GM18526 (cell line): ENCODE data around the gene BEST4.
A peak's percentile ranks its signal among the peaks of the same experiment; 100 is the strongest.

Source experiments
- POLR2A ChIP-seq: IDR thresholded peaks from 3 replicates; pipeline ENCODE4 v1.6.1; 2011; ENCODE audit not compliant: insufficient read length; ENCODE audit errors: extremely low read depth

BEST4 gene

DNA sequence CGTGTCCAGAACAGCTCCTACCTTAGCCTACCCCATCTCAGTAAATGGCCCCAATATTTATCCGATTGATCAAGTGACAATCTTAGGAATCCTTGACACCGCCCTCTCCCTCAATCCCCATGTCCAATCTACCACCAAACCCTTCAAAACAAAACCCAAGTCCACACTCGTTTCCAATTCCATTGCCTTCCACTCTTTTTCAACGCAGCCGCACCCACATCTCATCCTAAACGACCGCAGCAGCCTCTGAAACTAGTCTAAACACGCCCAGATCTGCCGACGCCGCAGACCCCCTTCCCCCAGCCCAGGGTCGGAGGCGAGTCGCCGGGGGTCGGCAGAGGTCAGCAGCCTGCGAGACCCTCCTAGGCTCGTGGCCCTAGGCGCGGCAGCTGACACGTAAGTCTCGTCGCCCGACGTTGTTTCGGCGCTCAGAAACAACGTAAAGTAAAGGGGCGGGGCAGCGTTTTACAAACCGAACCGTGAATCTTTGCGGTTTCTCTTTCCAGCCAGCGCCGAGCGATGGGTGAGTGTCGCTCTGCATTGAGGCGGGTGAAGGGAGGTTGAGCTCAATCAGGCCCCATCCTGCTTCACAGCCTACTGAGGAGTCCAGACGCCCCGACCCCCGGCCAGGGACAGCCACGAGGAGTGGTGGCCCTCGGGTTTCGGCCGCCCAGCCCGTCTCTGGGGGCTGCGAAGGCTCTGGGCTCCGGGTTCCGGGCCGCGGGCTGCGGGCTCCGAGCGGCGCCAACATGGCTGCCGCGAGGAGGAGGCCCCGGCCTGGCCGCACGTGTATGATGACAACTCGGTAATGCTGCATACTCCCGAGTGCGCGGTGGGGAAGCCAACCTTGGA lies 12.7 kb downstream of the BEST4 start, which contains the start of gene RPS8:
Gene RPS8 (plus strand): TSS at position 463 of the 852 bp plus-strand sequence. CDS start 57 bp downstream, at position 520.
- TF ChIP-seq POLR2A = peak; percentile 99

DNA sequence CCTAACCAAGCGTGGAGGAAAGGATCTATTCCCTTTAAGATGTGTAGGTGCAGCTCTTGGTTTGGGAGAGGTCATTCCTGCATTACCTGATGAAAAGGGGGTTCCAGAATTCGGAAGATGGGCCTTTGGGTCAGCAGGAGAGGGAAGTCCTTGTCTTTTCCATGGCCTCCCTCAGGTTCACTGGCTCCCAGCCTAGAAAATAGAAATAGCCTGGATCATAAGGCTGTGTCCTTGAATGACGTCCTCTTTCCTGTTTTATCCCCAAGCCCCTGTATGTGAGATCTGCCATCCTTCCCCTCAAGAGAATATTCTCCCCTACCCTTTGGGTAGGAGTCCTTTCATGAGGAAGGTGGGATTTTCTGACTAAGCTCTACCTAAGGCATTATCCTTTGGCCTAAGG lies 27.1 kb downstream of the BEST4 start:
- no peak for TF ChIP-seq POLR2A

GRCh38 chr1:44759077-44759476 lies 28.9 kb downstream of the BEST4 start:
- TF ChIP-seq POLR2A = no peak

- no peak for TF ChIP-seq POLR2A
These were observed 30.6 kb downstream of the BEST4 start for GRCh38 chr1:44757420-44757819.

DNA sequence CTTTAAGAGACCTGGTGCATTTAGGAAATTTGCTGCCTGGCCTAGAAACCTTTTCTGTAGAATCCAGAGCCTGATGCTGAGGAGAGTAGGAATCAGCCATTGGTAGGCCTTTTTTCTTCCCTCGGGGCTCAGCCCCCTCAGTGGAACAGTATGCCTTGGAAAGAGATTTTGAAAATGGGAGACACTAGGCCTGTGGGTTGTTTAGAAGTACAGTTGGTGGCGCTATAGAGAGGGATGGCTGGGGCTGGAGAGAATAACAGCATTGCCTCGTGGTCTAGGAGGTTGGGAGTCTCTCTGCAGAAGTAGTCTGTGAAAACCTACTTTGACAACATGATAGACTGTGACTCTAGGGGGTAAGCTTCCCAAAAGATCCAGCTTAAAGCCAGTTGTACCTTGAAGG lies 40.1 kb downstream of the BEST4 start:
- no peak for TF ChIP-seq POLR2A

- TF ChIP-seq POLR2A = no peak
These were observed 44.8 kb downstream of the BEST4 start for GRCh38 chr1:44743211-44743610.

GRCh38 chr1:44740179-44740617 lies 47.8 kb downstream of the BEST4 start:
- no peak for TF ChIP-seq POLR2A

DNA sequence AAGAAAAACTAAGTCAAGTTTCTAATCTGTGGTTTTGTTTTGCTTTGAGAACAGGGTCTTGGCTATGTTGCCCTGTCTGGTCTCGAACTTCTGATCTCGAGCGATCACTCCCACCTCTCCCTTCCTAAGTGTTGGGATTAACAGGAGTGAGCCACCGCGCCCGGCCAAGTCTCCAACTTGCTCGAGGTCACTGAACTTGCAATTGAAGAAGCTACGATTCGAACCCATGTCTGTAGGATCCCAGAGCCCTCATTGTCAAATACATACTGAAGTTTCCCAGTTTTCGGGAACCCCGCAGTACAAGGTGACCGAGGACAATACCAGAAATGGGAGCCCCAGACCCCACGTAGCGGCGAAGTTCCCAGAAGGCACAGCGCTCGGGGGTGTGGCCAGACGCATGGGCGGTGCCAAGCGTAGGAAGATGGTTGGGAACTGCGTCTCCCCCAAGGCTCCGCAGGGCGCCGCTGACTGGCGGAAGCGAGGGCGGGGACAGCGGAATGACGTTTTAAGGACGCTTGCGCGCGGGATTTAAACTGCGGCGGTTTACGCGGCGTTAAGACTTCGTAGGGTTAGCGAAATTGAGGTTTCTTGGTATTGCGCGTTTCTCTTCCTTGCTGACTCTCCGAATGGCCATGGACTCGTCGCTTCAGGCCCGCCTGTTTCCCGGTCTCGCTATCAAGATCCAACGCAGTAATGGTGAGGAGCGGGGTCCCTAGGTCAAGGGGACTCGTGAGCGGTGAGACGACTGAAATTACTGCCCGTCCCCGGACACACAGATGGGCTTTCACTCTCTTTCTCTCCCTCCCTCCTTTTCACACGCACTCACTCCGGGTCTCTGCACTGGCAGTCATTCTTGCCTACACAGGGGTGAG lies 48.4 kb downstream of the BEST4 start, which contains the start of gene KIF2C:
Gene KIF2C (plus strand): TSS at position 531 of the 872 bp plus-strand sequence. CDS start 96 bp downstream, at position 627.
- TF ChIP-seq POLR2A = peak; percentile 92

GRCh38 chr1:44735992-44736391 lies 52.0 kb downstream of the BEST4 start:
- no peak for TF ChIP-seq POLR2A

- TF ChIP-seq POLR2A = no peak
These were observed 54.2 kb downstream of the BEST4 start for GRCh38 chr1:44733784-44734183.
